ENCODE results near the gene PYCR2.

DNA sequence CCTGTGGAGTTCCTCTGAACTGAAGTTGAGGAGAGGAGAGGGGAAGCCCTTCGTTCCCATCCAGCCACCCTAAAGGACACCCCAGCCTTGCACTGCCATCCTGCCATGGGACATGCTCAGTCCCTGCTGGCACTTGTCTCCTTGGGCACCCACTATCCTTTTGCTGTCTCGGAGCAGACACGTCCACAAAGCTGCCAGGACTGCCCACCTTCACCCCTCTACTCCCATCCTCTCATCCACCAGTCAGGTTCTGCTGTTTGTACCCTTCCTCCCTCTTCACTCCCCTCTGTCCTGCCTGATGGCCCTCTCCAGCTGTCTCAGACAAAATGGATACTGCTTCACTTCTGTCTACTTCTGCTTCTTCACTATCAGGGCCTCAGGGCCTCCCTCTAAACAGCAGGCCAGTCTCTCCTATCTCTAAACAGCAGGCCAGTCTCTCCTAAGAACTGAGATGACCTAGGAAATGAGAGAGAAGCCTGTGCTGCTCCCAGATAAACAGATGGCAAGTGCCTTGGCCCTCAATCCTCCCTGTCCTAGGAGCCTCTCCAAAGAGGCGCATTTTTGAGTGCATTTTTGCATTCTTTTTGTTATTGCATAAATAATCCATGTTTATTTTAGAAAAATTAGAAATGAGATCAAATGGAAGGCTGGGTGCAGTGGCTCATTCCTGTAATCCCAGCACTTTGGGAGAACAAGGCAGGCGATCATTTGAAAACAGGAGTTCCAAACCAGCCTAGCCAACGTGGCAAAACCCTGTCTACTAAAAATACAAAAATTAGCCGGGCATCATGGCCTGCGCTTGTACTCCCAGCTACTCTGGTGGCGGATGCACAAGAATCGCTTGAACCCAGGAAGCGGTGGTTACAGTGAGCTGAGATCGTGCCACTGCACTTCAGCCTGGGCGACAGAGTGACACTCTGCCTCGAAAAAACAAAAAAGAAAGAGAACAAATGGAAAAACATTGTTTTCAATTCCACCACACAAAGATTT, 4.4 kb upstream of the PYCR2 start:
- TF ChIP-seq, protein P1, sequence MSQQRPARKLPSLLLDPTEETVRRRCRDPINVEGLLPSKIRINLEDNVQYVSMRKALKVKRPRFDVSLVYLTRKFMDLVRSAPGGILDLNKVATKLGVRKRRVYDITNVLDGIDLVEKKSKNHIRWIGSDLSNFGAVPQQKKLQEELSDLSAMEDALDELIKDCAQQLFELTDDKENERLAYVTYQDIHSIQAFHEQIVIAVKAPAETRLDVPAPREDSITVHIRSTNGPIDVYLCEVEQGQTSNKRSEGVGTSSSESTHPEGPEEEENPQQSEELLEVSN (IDR thresholded peaks at IDR 0.05): no peak
- TF ChIP-seq NRF1 (IDR thresholded peaks at IDR 0.05; ENCODE audit: low read depth, low read length): no peak
- no peak for TF ChIP-seq EGR1 (IDR thresholded peaks at IDR 0.05; ENCODE audit: borderline replicate concordance, low read depth, low read length)
- TF ChIP-seq TAF1 (IDR thresholded peaks at IDR 0.05; ENCODE audit: low read depth, low read length): no peak
